HepG2 (cell line): ENCODE results near the gene STUB1.

Experiments used
- CHD4 ChIP-seq: fragments of 200-600 bp; sonication (generic); IDR thresholded peaks from 2 replicates; pipeline ENCODE4 v1.7.0; 2017; ENCODE audit warnings: mild to moderate bottlenecking, low read length, borderline replicate concordance
- EP300 ChIP-seq, 3 experiments: sonication (generic) in 1 of 3; formaldehyde crosslinking in 1 of 3; IDR thresholded peaks; 2 replicates each; pipeline versions ENCODE4 v1.5.1 to v1.6.1; 2011 to 2020; ENCODE audit warnings: low read depth in 2 of 3, low read length in 2 of 3, borderline replicate concordance in 1 of 3, improper control_type of control experiment in 1 of 3, mild to moderate bottlenecking in 1 of 3, missing genetic modification reagents in 1 of 3, moderate library complexity in 1 of 3
- NR2F1 ChIP-seq, 2 experiments: fragments of 450-650 bp in 1 of 2; formaldehyde crosslinking in 1 of 2; IDR thresholded peaks; 2 replicates each; pipeline versions ENCODE4 v1.5.0 to v1.6.1; 2016 to 2020; ENCODE audit warnings: mild to moderate bottlenecking in 1 of 2, missing compliant biosample characterization in 1 of 2, missing genetic modification reagents in 1 of 2, moderate library complexity in 1 of 2

GRCh38 chr16:689175-689897 is 9.1 kb downstream of the STUB1 start:
- no peak for TF ChIP-seq EP300 (IDR thresholded peaks at IDR 0.05; ENCODE audit: low read depth in 2 of 2, low read length in 2 of 2)
- TF ChIP-seq EP300 (CRISPR knock-in tag; IDR thresholded peaks at IDR 0.05; ENCODE audit: borderline replicate concordance): no peak
- no peak for TF ChIP-seq CHD4
- TF ChIP-seq NR2F1 (CRISPR knock-in tag; IDR thresholded peaks at IDR 0.05): no peak
